Endothelial cell of umbilical vein (primary cell): ENCODE results near the gene HIRA. TPM values are rescaled to one million over a fixed set of nuclear protein-coding genes. Genes with fewer than 3 reads are reported as not detected.

Experiments
- BruUV-seq: library from RNA; stranded (reverse); fragments of 400-500 nt; replicated peaks from 2 replicates; lab custom pipeline; 2021; lab: Mats Ljungman, UMichigan
- CTCF ChIA-PET: fragments of 300-600, 350-600 bp; sonication (Branson Sonifier 250); formaldehyde crosslinking; loops from one replicate; lab custom pipeline; 2021; ENCODE audit warnings: antibody characterized with exemption, inconsistent platforms; lab: Charles Lee
- POLR2A ChIA-PET: fragments of 300-600, 350-600 bp; sonication (Branson Sonifier 250); formaldehyde crosslinking; loops from one replicate; lab custom pipeline; 2021; ENCODE audit warnings: antibody characterized with exemption, inconsistent platforms; lab: Charles Lee
- DNase-seq: peaks from one replicate; pipeline ENCODE4 v3.0.0-alpha.2; 2011; ENCODE audit warnings: low read depth, low spot score
- FAIRE-seq: peaks from 2 replicates; lab custom pipeline; 2011; peaks lifted over from hg19 to GRCh38; lab: Jason Lieb, UNC
- H2AFZ ChIP-seq: 2 replicates; pipeline ENCODE4 v1.6.0; 2012; ENCODE audit warnings: low read depth, low read length, control low read depth, inconsistent platforms
- H3K27ac ChIP-seq: 2 replicates; pipeline ENCODE4 v1.5.1; 2011; ENCODE audit warnings: low read depth, mild to moderate bottlenecking, control low read depth, low read length, moderate library complexity; ENCODE audit not compliant: insufficient read depth
- H3K27me3 ChIP-seq, 2 experiments: 2 replicates each; pipeline versions ENCODE4 v1.6.0 to v1.6.1; 2011; ENCODE audit warnings: low read length in 2 of 2, mixed read lengths in 1 of 2; ENCODE audit not compliant: control insufficient read depth in 2 of 2, insufficient read depth in 2 of 2
- H3K36me3 ChIP-seq, 2 experiments: 2 replicates in 1 of 2; 3 replicates in 1 of 2; pipeline ENCODE4 v1.5.1; 2011; ENCODE audit warnings: low read length in 2 of 2, mild to moderate bottlenecking in 1 of 2, moderate library complexity in 1 of 2; ENCODE audit not compliant: control insufficient read depth in 2 of 2, insufficient read depth in 2 of 2; ENCODE audit errors: extremely low read depth in 1 of 2
- H3K4me1 ChIP-seq: 3 replicates; pipeline ENCODE4 v1.5.1; 2011; ENCODE audit warnings: mild to moderate bottlenecking, low read length; ENCODE audit not compliant: control insufficient read depth, insufficient read depth; ENCODE audit errors: extremely low read depth
- H3K4me2 ChIP-seq: 2 replicates; pipeline ENCODE4 v1.6.1; 2011; ENCODE audit warnings: low read length, control low read depth, mixed read lengths; ENCODE audit not compliant: insufficient read depth
- H3K4me3 ChIP-seq, 3 experiments: fragments of 200-600 bp in 1 of 3; sonication (generic), shearing (Covaris generic) in 1 of 3; replicated peaks in 1 of 3; 2 replicates each; pipeline ENCODE4 v1.5.1; 2011 to 2016; ENCODE audit warnings: control low read depth in 3 of 3, low read length in 3 of 3, mild to moderate bottlenecking in 2 of 3, inconsistent platforms in 1 of 3, low read depth in 1 of 3, moderate library complexity in 1 of 3; ENCODE audit not compliant: insufficient read depth in 1 of 3
- H3K79me2 ChIP-seq: 2 replicates; pipeline ENCODE4 v1.6.0; 2012; ENCODE audit warnings: low read length, inconsistent platforms; ENCODE audit not compliant: control insufficient read depth, insufficient read depth
- H3K9ac ChIP-seq: replicated peaks from 2 replicates; pipeline ENCODE3; 2011; ENCODE audit warnings: low read length, control low read depth; ENCODE audit not compliant: insufficient read depth; ENCODE audit errors: extremely low read depth
- H3K9me1 ChIP-seq: replicated peaks from 3 replicates; pipeline ENCODE4 v1.6.0; 2011; ENCODE audit warnings: mild to moderate bottlenecking, low read length; ENCODE audit not compliant: control insufficient read depth, insufficient read depth; ENCODE audit errors: extremely low read depth
- H3K9me3 ChIP-seq: replicated peaks from 2 replicates; pipeline ENCODE4 v1.5.1; 2012; ENCODE audit warnings: low read length, inconsistent platforms; ENCODE audit not compliant: control insufficient read depth, insufficient read depth
- H4K20me1 ChIP-seq: replicated peaks from 2 replicates; pipeline ENCODE3; 2011; ENCODE audit warnings: mild to moderate bottlenecking, low read length; ENCODE audit not compliant: control insufficient read depth, insufficient read depth; ENCODE audit errors: extremely low read depth
- EZH2 ChIP-seq: IDR thresholded peaks from 2 replicates; pipeline ENCODE4 v1.6.1; 2012; ENCODE audit warnings: borderline replicate concordance, low read depth, mild to moderate bottlenecking, moderate library complexity, low read length, inconsistent platforms; ENCODE audit not compliant: severe bottlenecking
- FOS ChIP-seq: IDR thresholded peaks from 2 replicates; pipeline ENCODE4 v1.6.1; 2011; ENCODE audit warnings: mild to moderate bottlenecking, low read length, moderate library complexity, borderline replicate concordance; ENCODE audit not compliant: insufficient read depth
- GATA2 ChIP-seq: IDR thresholded peaks from 2 replicates; pipeline ENCODE4 v1.7.0; 2011; ENCODE audit warnings: low read depth, mild to moderate bottlenecking, moderate library complexity, mixed read lengths, low read length; ENCODE audit not compliant: insufficient read length, insufficient read depth
- JUN ChIP-seq: IDR thresholded peaks from 2 replicates; pipeline ENCODE4 v1.6.1; 2011; ENCODE audit warnings: borderline replicate concordance, low read depth; ENCODE audit not compliant: insufficient read length, insufficient read depth
- MYC ChIP-seq: IDR thresholded peaks from one replicate; pipeline ENCODE4 v1.6.1; 2011; ENCODE audit warnings: mild to moderate bottlenecking, low read depth, low read length
- POLR2A ChIP-seq: IDR thresholded peaks from 2 replicates; pipeline ENCODE4 v1.6.1; 2012; ENCODE audit warnings: low read depth, mild to moderate bottlenecking, control low read depth, low read length
- POLR2AphosphoS5 ChIP-seq: IDR thresholded peaks from 2 replicates; pipeline ENCODE4 v1.6.1; 2012; ENCODE audit warnings: low read depth, mild to moderate bottlenecking, control low read depth, low read length, moderate library complexity; ENCODE audit not compliant: insufficient read depth
- dilution Hi-C: fragments of 300-500 bp; cut with MboI; formaldehyde crosslinking; loops from one replicate; pipeline ENCODE4 v1.15.0; 2019; ENCODE audit warnings: low sequenced_read_pairs; ENCODE audit not compliant: extremely low pct_ligation_motif_present
- intact Hi-C: fragments of 100-400 bp; cut with micrococcal nuclease; formaldehyde crosslinking; loops from one replicate; pipeline ENCODE4 v1.10.0; 2022
- polyA plus RNA-seq, 4 experiments: library from polyadenylated mRNA; depleted of rRNA in 3 of 4; stranded (reverse) in 3 of 4; unstranded in 1 of 4; fragments of >200 nt; gene quantifications; 2 replicates each; pipeline versions ENCODE4 v1.2.1 to v1.2.3, GENCODE V29; 2011 to 2012; ENCODE audit warnings: missing spikeins in 1 of 4
- total RNA-seq: library from RNA; stranded (reverse); gene quantifications from 2 replicates; pipeline ENCODE4 v1.2.3, GENCODE V29; 2021
- TF ChIP-seq, protein P1 (sequence below), 2 donors: IDR thresholded peaks; 1 replicate in 1 of 2; 2 replicates in 1 of 2; pipeline ENCODE4 v1.5.1; 2011; ENCODE audit warnings: low read length in 2 of 2, mild to moderate bottlenecking in 2 of 2, moderate library complexity in 2 of 2, control low read depth in 1 of 2, inconsistent platforms in 1 of 2, low read depth in 1 of 2; ENCODE audit not compliant: insufficient read depth in 1 of 2; ENCODE audit errors: extremely low read depth in 1 of 2
- TF ChIP-seq, protein P2 (sequence below): IDR thresholded peaks from 2 replicates; pipeline ENCODE4 v1.6.1; 2011; ENCODE audit not compliant: insufficient read depth, insufficient read length

Gene HIRA
- total and polyA plus RNA-seq, 2 donors (not counting 3 experiments of a cell fraction or from before 2014, with no cell fraction given): 17.3 to 27.7 TPM

DNA sequence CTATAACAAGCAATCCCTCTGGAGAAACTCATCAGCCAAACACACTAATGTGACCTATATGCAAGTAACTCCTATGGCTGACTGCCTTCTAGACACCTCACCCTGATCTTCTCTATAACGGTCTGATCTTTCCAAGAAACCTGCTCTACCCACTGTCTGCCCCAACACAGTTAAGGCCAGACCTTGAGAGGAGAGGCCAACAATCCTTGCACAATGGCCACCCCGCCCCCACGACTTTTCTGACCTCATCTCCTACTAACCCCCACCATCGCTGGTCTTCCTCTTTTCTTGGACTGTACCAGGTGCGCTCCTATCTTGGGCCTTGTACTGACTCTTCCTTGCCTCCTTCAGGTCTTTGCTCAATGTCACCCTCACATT lies 12.5 kb downstream of the HIRA start:
- POLR2A ChIA-PET: no interaction called here
- Histone ChIP-seq H2AFZ (no peak overlapping the region), H3K27ac (no peak overlapping the region), H3K9me1 (no peaks in the 10 kb centered on the region), H3K4me2 (no peak overlapping the region), H3K36me3 (no peaks in the 10 kb centered on the region), H3K27me3 (no peaks in the 10 kb centered on the region), H3K4me1 (peaks cover 8% of the 10 kb centered on the region), H3K9me3 (no peaks in the 10 kb centered on the region), H4K20me1 (no peaks in the 10 kb centered on the region), H3K9ac (no peak overlapping the region), H3K4me3 (no peak overlapping the region), H3K79me2 (peaks cover 92% of the 10 kb centered on the region)
- CTCF ChIA-PET: no interaction called here
- no peak for DNase-seq
- no peak for FAIRE-seq
- dilution Hi-C loops (no loop called here), intact Hi-C loops (no loop called here)
- TF ChIP-seq POLR2AphosphoS5: no peak
- TF ChIP-seq JUN: no peak
- TF ChIP-seq EZH2: no peak
- TF ChIP-seq MYC: no peak
- TF ChIP-seq, protein P1, sequence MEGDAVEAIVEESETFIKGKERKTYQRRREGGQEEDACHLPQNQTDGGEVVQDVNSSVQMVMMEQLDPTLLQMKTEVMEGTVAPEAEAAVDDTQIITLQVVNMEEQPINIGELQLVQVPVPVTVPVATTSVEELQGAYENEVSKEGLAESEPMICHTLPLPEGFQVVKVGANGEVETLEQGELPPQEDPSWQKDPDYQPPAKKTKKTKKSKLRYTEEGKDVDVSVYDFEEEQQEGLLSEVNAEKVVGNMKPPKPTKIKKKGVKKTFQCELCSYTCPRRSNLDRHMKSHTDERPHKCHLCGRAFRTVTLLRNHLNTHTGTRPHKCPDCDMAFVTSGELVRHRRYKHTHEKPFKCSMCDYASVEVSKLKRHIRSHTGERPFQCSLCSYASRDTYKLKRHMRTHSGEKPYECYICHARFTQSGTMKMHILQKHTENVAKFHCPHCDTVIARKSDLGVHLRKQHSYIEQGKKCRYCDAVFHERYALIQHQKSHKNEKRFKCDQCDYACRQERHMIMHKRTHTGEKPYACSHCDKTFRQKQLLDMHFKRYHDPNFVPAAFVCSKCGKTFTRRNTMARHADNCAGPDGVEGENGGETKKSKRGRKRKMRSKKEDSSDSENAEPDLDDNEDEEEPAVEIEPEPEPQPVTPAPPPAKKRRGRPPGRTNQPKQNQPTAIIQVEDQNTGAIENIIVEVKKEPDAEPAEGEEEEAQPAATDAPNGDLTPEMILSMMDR (IDR thresholded peaks at IDR 0.05; ENCODE audit: extremely low read depth in 1 of 2, insufficient read depth in 1 of 2, low read depth in 1 of 2, low read length in 2 of 2): no peak
- TF ChIP-seq, protein P2, sequence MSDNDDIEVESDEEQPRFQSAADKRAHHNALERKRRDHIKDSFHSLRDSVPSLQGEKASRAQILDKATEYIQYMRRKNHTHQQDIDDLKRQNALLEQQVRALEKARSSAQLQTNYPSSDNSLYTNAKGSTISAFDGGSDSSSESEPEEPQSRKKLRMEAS: no peak
- no peak for TF ChIP-seq GATA2
- no peak for TF ChIP-seq POLR2A
- no peak for TF ChIP-seq FOS
- BruUV-seq: no TSS peak
